Right forelimb (tissue), 1 donor: ENCODE measurements around the gene ITM2A.
A peak's percentile ranks its signal among the peaks of the same experiment; 100 is the strongest.

Experiments
- DNase-seq: peaks from one replicate; pipeline ENCODE4 v3.0.0-alpha.2; 2018

ITM2A gene

GRCh38 chrX:79366873-79367749 is at the start of gene ITM2A:
ITM2A (minus strand) TSS chrX:79367334; CDS start chrX:79367215, 119 bp downstream.
- peak; percentile 77 for DNase-seq

DNA sequence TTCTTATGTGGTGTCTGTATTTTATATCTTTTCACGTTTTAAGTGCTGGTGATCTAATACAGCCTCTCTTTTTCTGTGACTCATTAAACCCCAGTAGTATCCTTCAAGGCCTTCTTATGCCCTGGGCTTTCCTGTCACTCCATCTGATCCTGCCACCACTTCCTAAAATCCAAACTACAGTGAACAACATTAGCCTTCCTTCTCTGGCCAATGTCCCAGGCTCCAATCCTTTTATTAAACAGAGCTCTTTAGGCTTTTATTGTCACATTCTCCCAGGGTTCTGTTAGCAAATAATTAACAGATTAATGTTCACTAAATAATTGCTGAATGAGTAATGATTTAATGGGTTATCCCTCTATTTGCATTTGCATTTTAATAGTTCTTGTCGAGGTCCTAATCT is 47.9 kb upstream of the ITM2A start:
- no peak for DNase-seq

- no peak for DNase-seq
Observed at GRCh38 chrX:79413963-79414362, 46.8 kb upstream of the ITM2A start.

GRCh38 chrX:79412972-79413371 is 45.8 kb upstream of the ITM2A start:
- no peak for DNase-seq

GRCh38 chrX:79412166-79412565 is 45.0 kb upstream of the ITM2A start:
- DNase-seq = no peak

- no peak for DNase-seq
Observed at GRCh38 chrX:79409657-79410056, 42.5 kb upstream of the ITM2A start.

GRCh38 chrX:79408623-79409322 is 41.6 kb upstream of the ITM2A start:
- no peak for DNase-seq

DNA sequence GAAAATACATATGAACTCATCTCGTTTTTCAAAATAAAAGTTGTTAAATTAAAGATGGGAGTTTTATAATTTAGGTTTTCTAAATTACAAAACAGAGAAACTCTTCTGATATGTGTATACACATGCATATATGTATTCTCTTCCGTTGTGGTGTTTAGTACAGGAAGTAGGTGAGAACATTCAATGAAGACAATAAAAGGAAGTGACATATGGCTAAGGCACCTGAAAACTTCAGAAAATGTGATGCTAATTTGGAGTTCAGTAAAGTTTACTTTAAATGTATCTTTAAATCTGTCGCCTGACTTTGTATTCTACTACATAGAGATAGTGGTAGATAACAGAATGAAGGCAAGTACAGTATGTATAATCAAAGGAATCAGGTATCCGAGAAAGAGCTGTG is 33.5 kb upstream of the ITM2A start:
- DNase-seq = no peak

DNA sequence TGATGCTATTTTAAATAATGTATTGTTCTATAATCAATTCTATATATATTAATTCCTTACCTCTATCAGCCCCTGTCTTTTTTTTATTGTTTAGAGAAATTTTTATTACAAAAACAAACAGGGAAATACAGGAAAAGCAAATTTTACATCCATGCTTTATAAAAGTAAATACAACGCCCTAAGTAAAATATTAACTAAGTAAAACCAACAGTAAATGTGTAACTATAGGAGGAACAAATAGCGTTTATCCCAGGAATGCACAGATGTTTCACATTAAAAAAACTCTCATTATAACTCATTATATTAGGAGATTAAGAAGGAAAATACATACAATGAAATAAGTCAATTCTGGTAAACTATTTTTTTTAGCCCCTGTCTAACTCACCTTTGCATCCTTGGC is 8.2 kb upstream of the ITM2A start:
- no peak for DNase-seq

DNA sequence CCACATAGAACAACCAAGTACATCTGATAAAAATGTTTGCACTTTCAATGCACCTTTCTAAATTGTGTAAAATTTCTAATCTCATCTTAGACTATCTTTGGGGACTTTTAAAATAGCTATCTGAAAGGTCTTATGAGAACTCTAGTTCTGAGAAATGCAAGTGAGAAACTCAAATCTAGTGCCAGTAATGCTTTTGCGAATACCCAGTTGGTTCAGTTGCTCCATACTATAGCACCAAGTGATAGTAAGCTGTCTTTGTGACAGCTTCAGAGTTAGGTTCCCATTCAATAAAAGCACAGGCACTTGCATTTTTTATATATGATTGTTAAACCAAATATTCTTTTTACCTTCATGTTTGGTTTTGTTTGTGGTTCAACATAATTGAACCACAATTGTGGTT is 4.5 kb upstream of the ITM2A start:
- no peak for DNase-seq

DNA sequence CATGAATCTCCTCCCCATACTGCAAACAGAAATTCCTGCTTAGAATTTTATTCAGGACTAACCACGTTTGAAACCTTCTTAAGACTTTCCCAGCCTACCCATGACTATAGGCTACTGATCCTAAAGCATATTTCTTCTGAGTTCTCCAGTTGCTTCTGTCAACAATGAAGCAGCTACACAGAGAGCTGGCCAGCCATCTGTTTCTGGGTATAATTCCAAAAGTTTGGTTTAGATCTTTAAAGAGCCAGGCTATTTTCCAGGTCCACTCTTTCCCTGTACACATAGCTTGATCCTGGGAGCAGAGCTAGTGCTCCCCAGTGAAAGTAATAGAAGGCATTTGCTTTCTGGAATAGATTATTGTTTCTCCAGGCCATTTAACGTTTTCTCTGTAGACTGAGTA is 4.0 kb upstream of the ITM2A start:
- no peak for DNase-seq

DNA sequence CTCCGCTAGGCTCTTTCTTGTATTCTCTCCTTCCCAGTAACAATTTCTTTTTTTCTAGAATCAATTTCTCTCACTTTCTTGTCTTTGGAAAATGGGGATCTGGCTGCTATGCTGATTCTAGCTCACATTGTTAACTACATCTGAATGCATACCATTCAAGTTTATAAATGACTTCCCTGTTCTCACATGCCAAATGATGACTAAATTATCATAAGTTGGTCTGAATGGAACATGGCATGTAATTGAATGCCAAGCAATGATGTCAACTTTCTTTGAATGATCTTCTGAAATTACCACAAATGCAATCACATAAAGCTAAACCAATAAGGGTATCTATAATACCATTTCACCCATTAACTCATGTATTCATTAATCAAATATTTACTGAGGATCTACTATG is 2.7 kb upstream of the ITM2A start:
- DNase-seq = no peak

DNA sequence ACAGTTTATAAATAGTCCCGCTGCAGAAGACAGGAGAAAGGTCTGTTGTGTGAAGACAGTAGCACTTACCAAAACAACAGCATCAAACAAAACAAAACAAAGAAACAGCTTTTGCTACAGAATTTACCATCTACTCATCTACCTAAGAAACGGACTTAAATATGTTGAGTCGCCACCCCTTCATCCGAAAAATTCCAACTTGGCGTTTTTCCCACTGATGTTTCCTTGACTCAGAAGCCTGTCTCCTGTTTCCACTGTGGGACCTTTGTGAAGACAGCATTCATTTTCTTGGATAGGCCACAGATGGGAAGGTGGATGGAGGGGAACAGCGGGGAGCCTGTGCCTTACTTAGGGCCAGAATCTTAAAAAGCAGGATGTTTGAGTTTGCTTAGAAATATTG is 1.3 kb upstream of the ITM2A start:
- no peak for DNase-seq

- no peak for DNase-seq
Observed at GRCh38 chrX:79367907-79368306, 773 bp upstream of the ITM2A start.

DNA sequence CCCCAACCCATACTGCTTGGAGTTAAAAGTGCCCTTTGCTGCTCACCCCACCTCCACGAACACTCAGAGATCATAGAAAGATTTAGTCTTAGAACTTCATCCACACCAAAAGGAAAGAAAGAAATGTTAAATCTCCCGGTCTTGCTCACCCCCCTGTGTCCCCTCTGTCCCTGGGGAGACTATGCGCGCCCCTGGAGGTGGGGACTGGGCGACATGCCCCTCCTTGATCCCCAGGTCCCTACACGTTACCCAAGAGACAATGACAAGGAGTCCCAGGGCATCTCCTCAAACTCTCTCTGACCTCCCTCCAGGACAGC is 620 bp downstream of the ITM2A start:
- DNase-seq = no peak

GRCh38 chrX:79365591-79365990 is 1.5 kb downstream of the ITM2A start:
- no peak for DNase-seq

GRCh38 chrX:79364306-79364705 is 2.8 kb downstream of the ITM2A start:
- no peak for DNase-seq

DNA sequence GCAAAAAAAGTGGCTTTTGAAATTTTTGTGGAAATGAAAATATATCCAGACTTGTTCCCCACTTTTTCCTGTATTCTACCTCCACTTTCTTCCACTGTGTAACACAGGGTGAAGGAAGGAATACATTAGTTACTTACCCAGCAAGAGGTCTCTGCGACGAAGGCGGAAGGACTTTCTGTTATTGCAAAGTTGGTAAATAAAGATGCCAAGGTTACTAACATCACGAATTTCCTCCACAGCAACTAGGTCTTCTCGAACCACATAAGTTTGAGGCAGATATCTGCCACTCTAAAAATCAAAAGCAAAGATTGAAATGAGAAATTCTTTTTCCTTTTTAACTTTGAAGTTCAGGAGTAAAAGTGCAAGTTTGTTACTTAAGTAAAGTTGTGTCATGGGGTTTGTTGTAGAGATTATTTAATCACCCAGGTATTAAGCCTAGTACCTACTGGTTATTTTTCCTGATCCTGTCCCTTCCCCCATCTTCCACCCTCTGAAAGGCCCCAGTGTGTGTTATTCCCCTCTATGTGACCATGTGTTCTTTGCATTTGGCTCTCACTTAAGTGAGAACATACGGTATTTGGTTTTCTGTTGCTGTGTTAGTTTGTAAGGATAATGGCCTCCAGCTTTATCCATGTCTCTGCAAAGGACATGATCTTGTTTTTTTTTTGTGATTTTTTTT is 5.8 kb downstream of the ITM2A start:
- DNase-seq = no peak

DNA sequence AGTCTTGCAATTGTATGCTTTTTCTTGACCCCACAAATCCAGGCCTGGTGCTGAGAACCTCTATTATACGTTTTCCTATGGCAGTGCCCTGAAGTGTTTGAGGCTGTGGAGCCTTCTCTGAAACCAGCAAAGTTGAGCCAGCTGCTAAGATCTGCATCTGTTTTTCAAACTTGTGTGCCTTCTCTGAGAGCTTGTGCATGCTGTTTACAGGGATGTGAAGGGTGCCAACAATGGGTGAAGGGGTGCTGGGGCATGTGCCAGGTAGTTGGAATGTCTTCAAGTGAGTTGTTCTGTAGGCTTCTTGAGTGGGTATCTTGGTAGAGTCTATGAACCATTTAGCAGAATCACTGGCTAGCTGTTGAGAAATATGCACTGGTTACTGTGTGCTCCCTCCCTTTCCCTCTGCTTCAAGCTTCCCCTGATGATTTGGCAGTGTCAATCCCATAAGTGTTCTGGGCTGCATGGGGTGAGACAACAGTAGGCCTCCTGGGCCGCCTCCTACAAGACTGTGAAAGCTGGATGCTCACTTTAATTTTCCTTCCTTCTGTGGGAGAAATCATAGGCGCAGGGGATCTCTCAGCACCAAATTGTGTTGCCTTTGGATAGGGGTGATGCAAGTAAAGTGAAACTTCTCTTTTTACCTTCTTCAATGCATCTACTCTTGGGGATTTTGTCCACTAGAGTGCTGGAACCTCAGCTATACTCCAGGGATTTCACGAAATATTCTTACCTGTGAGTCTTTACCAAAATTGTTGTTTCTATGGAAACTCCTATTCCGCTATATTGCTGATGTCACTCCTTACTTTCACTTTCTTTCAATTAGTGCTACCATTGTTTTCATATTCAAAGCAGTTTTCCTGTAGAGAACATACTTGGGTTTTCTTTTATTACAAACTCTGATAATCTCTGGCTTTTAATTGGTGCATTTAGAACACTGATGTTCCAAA is 30.0 kb downstream of the ITM2A start:
- no peak for DNase-seq

- no peak for DNase-seq
Observed at GRCh38 chrX:79330022-79330421, 37.1 kb downstream of the ITM2A start.

- DNase-seq = no peak
Observed at GRCh38 chrX:79325263-79325958, 41.7 kb downstream of the ITM2A start.
